M059J (cell line): ENCODE results near the gene ZNF556. TPM values are rescaled to one million over a fixed set of nuclear protein-coding genes. Genes with fewer than 3 reads are reported as not detected.
A peak's percentile ranks its signal among the peaks of the same experiment; 100 is the strongest.
"Not testable (repeated sequence)": the region's sequence is repeated elsewhere in the genome, so short reads cannot be mapped to it uniquely, and the experiment has no call there.

Experiments
- DNase-seq: peaks from one replicate; pipeline ENCODE4 v3.0.0-alpha.2; 2012; ENCODE audit warnings: low read depth
- total RNA-seq: library from RNA; depleted of rRNA; stranded (reverse); fragments of >200 nt; shearing (Covaris generic); gene quantifications from 2 replicates; pipeline ENCODE4 v1.2.3, GENCODE V29; 2014

ZNF556 gene
- total RNA-seq, 1 experiment from 2014 or later = 0.52 TPM

GRCh38 chr19:2853015-2853606 is 14.0 kb upstream of the ZNF556 start:
- DNase-seq = no peak

- no peak for DNase-seq
Measured at GRCh38 chr19:2854849-2855248, 12.3 kb upstream of the ZNF556 start.

GRCh38 chr19:2856457-2857050 is 10.6 kb upstream of the ZNF556 start:
- DNase-seq = no peak

GRCh38 chr19:2858864-2859263 is 8.3 kb upstream of the ZNF556 start:
- DNase-seq = no peak

- no peak for DNase-seq
Measured at GRCh38 chr19:2863816-2864215, 3.3 kb upstream of the ZNF556 start.

GRCh38 chr19:2865334-2866100 is 1.6 kb upstream of the ZNF556 start:
- DNase-seq = no peak

- DNase-seq = no peak
Measured at GRCh38 chr19:2866495-2867024, 575 bp upstream of the ZNF556 start.

- DNase-seq = peak; percentile 17
Measured at GRCh38 chr19:2869618-2870017, 2.5 kb downstream of the ZNF556 start.

GRCh38 chr19:2872175-2872574 is 5.0 kb downstream of the ZNF556 start:
- not testable (repeated sequence) for DNase-seq

- no peak for DNase-seq
Measured at GRCh38 chr19:2877398-2878331, 10.5 kb downstream of the ZNF556 start.

- no peak for DNase-seq
Measured at GRCh38 chr19:2883686-2884439, 16.7 kb downstream of the ZNF556 start.

GRCh38 chr19:2885736-2886135 is 18.6 kb downstream of the ZNF556 start:
- no peak for DNase-seq

GRCh38 chr19:2887391-2887914 is 20.3 kb downstream of the ZNF556 start:
- DNase-seq = peak; percentile 66

- no peak for DNase-seq
Measured at GRCh38 chr19:2888731-2889224, 21.6 kb downstream of the ZNF556 start.

GRCh38 chr19:2890531-2890930 is 23.4 kb downstream of the ZNF556 start:
- DNase-seq = not testable (repeated sequence)

GRCh38 chr19:2896694-2897093 is 29.6 kb downstream of the ZNF556 start:
- DNase-seq = no peak

GRCh38 chr19:2900296-2901252 is 33.4 kb downstream of the ZNF556 start, which contains the start of gene ZNF57:
Gene ZNF57, plus strand, starts transcription at chr19:2900928. Its CDS starts 118 bp downstream, at chr19:2901046.
- peak; percentile 99 for DNase-seq

GRCh38 chr19:2902590-2903218 is 35.6 kb downstream of the ZNF556 start:
- DNase-seq = no peak

GRCh38 chr19:2903326-2903725 is 36.2 kb downstream of the ZNF556 start:
- DNase-seq = not testable (repeated sequence)
